22Rv1 (cell line): ENCODE results near the gene LAMTOR1.

Source experiments
- H3K27ac ChIP-seq: fragments of 450-650 bp; 2 replicates; pipeline ENCODE4 v1.5.1; 2017
- ZFX ChIP-seq: fragments of 450-650 bp; IDR thresholded peaks from 2 replicates; pipeline ENCODE4 v1.6.1; 2017; ENCODE audit warnings: antibody characterized with exemption, borderline replicate concordance
- TF ChIP-seq, protein P1 (sequence below): fragments of 450-650 bp; IDR thresholded peaks from 2 replicates; pipeline ENCODE4 v1.5.1; 2017; ENCODE audit warnings: mild to moderate bottlenecking

The LAMTOR1 gene

DNA sequence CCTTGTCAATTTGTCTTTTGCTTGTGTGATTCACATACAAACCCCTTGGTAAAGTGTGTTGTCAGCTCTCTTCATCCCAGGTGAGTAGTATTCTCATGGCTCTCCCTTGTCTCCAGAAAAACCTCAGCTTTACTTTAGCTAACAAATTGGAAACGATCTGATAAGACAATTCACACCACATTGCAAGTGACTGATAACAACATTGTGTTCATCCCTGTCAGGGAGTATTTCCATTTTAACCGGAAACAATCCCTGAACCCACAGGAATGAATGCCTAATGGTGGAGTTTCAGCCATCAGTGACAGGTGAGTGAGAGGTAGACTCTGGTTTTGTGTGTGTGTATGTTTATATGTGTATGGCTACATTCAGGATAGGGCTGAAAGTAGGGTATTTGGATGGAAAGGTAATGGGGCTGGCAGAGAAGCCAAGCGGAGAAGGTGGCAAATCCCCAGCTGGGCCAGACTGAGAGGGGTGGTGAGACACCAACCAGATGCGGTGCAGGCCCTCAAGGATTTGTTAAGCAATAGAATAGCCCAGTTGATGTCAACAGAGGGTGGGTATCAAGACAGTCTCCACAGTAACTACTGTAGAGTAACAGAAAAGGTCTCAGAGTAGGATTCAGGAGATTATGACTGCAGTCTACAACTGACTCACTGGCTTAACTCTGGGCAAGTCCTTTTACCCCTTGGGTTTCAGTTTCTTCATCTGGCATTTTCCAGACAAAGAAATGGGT lies 14.9 kb downstream of the LAMTOR1 start:
- no peak for TF ChIP-seq ZFX
- TF ChIP-seq, protein P1, sequence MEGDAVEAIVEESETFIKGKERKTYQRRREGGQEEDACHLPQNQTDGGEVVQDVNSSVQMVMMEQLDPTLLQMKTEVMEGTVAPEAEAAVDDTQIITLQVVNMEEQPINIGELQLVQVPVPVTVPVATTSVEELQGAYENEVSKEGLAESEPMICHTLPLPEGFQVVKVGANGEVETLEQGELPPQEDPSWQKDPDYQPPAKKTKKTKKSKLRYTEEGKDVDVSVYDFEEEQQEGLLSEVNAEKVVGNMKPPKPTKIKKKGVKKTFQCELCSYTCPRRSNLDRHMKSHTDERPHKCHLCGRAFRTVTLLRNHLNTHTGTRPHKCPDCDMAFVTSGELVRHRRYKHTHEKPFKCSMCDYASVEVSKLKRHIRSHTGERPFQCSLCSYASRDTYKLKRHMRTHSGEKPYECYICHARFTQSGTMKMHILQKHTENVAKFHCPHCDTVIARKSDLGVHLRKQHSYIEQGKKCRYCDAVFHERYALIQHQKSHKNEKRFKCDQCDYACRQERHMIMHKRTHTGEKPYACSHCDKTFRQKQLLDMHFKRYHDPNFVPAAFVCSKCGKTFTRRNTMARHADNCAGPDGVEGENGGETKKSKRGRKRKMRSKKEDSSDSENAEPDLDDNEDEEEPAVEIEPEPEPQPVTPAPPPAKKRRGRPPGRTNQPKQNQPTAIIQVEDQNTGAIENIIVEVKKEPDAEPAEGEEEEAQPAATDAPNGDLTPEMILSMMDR, result no peak
- no peak overlapping the region for H3K27ac ChIP-seq

- TF ChIP-seq, protein P1, result no peak
- H3K27ac ChIP-seq, result peak overlapping the region; percentile 20; the same call in 1 of the 2 replicates
These were observed 17.3 kb downstream of the LAMTOR1 start for GRCh38 chr11:72085621-72086351.

- TF ChIP-seq, protein P1, result no peak
- no peak for TF ChIP-seq ZFX
- H3K27ac ChIP-seq, result no peak overlapping the region
These were observed 18.1 kb downstream of the LAMTOR1 start for GRCh38 chr11:72084965-72085364.

GRCh38 chr11:72084076-72084475 lies 19.0 kb downstream of the LAMTOR1 start:
- peak overlapping the region; percentile 96; the same call in 1 of the 2 replicates for H3K27ac ChIP-seq
- TF ChIP-seq, protein P1, result no peak
- no peak for TF ChIP-seq ZFX

- peak overlapping the region; percentile 96 for H3K27ac ChIP-seq
- TF ChIP-seq, protein P1, result no peak
- TF ChIP-seq ZFX, result no peak
These were observed 19.7 kb downstream of the LAMTOR1 start for GRCh38 chr11:72083414-72083813.

DNA sequence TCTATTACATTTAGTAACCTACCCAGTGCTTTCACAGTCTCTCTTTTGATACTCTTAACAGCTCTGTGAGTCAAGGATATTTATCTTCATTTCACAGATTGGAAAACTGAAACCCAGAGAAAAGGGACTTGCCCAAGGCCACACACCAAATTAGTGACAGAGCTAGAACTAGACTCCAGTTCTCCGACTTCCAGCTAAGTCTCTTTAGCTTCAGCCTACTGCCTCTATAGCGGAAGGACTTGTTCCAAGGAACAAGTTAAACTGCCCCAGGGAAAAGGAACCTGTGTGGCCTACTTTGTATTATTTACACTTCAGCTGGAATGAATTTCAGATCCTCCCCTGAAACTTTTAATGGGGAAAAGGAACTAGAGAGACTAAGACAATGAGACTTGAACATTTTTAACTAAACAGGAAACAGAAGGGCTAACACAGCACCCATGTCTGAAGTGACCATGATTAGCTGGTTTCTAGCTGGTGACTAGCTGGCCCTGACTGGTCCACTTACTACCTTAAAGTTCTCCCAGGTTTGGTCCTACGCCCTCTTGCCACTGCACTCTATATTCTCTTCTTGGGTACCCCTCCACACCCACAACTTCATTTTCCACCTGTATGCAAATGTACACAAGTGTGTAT lies 21.2 kb downstream of the LAMTOR1 start:
- peak overlapping the region; percentile 96 for H3K27ac ChIP-seq
- no peak for TF ChIP-seq ZFX
- TF ChIP-seq, protein P1, result no peak
